GM12878 (cell line): ENCODE results near the gene ZNF366. TPM values are rescaled to one million over a fixed set of nuclear protein-coding genes. Genes with fewer than 3 reads are reported as not detected.

ENCODE experiments used
- BHLHE40 ChIP-seq, 2 experiments: fragments of 450-650 bp in 1 of 2; IDR thresholded peaks; 2 replicates each; pipeline ENCODE4 v1.6.1; 2011 to 2017; ENCODE audit warnings: low read depth in 2 of 2, borderline replicate concordance in 1 of 2, improper control_type of control experiment in 1 of 2, low read length in 1 of 2, mild to moderate bottlenecking in 1 of 2
- CBX5 ChIP-seq: sonication (generic); IDR thresholded peaks from 2 replicates; pipeline ENCODE4 v1.6.1; 2016; ENCODE audit warnings: low read depth, moderate library complexity, mild to moderate bottlenecking, inconsistent platforms
- EZH2 ChIP-seq: IDR thresholded peaks from 2 replicates; pipeline ENCODE4 v1.6.1; 2012; ENCODE audit warnings: low read depth, mild to moderate bottlenecking, control low read depth, inconsistent platforms, low read length, borderline replicate concordance; ENCODE audit not compliant: control insufficient read depth
- FOXK2 ChIP-seq: fragments of 450-650 bp; IDR thresholded peaks from 2 replicates; pipeline ENCODE4 v1.6.1; 2017; ENCODE audit warnings: mild to moderate bottlenecking, moderate library complexity
- FOXM1 ChIP-seq: IDR thresholded peaks from 2 replicates; pipeline ENCODE4 v1.6.1; 2012; ENCODE audit warnings: low read depth, mild to moderate bottlenecking, inconsistent platforms, low read length, moderate library complexity
- IKZF1 ChIP-seq: fragments of 450-650 bp; conservative IDR thresholded peaks from 2 replicates; pipeline ENCODE4 v1.6.1; 2017; ENCODE audit warnings: antibody characterized with exemption, mild to moderate bottlenecking
- IKZF2 ChIP-seq, 2 experiments: fragments of 450-650 bp; IDR thresholded peaks; 2 replicates each; pipeline ENCODE4 v1.6.1; 2017; ENCODE audit warnings: mild to moderate bottlenecking in 2 of 2, moderate library complexity in 2 of 2
- JUND ChIP-seq: IDR thresholded peaks from 2 replicates; pipeline ENCODE4 v1.6.1; 2012; ENCODE audit warnings: low read depth, mild to moderate bottlenecking, low read length, improper control_type of control experiment, moderate library complexity
- KDM1A ChIP-seq: fragments of 200-600 bp; sonication (generic); IDR thresholded peaks from 2 replicates; pipeline ENCODE4 v1.6.1; 2016; ENCODE audit warnings: borderline replicate concordance
- NBN ChIP-seq: fragments of 450-650 bp; IDR thresholded peaks from 2 replicates; pipeline ENCODE4 v1.6.1; 2016
- NFXL1 ChIP-seq: fragments of 450-650 bp; IDR thresholded peaks from 2 replicates; pipeline ENCODE4 v1.6.1; 2017; ENCODE audit warnings: antibody characterized with exemption, mild to moderate bottlenecking, borderline replicate concordance
- POLR2AphosphoS5 ChIP-seq: IDR thresholded peaks from 2 replicates; pipeline ENCODE4 v1.6.1; 2011; ENCODE audit warnings: mild to moderate bottlenecking, low read length, inconsistent platforms
- TBL1XR1 ChIP-seq: IDR thresholded peaks from 2 replicates; pipeline ENCODE4 v1.6.1; 2012; ENCODE audit warnings: low read depth, low read length, improper control_type of control experiment
- TCF3 ChIP-seq: IDR thresholded peaks from 2 replicates; pipeline ENCODE4 v1.6.1; 2012; ENCODE audit warnings: low read depth, mild to moderate bottlenecking, low read length, borderline replicate concordance; ENCODE audit not compliant: insufficient read depth
- YBX1 ChIP-seq: fragments of 450-650 bp; IDR thresholded peaks from 2 replicates; pipeline ENCODE4 v1.6.1; 2016; ENCODE audit warnings: antibody characterized with exemption
- polyA plus RNA-seq, 11 experiments: library from polyadenylated mRNA; depleted of rRNA in 4 of 11; unstranded in 6 of 11; stranded (reverse) in 5 of 11; fragments of >200 nt; fragmentation: Nextera tagmentation in 4 of 11; fragmentation: Illumina TruSeq in 1 of 11; extraction: Ambion mirVana in 4 of 11; extraction: Trizol in 1 of 11; gene quantifications; 1 replicate in 1 of 11; 2 replicates in 10 of 11; pipeline versions ENCODE4 v1.2.1 to v1.2.3, GENCODE V29; 2011 to 2016; ENCODE audit warnings: inconsistent platforms in 2 of 11, missing spikeins in 2 of 11, low read depth in 1 of 11
- total RNA-seq, 4 experiments: library from RNA; depleted of rRNA in 3 of 4; stranded (reverse); fragments of >200 nt in 3 of 4; fragmentation: Illumina TruSeq in 1 of 4; extraction: Trizol in 1 of 4; gene quantifications; 2 replicates each; pipeline versions ENCODE4 v1.2.1 to v1.2.3, GENCODE V29; 2013 to 2021
- TF ChIP-seq, protein P1 (sequence below): fragments of 450-650 bp; IDR thresholded peaks from 2 replicates; pipeline ENCODE4 v1.6.1; 2016; ENCODE audit warnings: mild to moderate bottlenecking
- TF ChIP-seq, protein P2 (sequence below): fragments of 450-650 bp; IDR thresholded peaks from 2 replicates; pipeline ENCODE4 v1.6.1; 2018; ENCODE audit warnings: mild to moderate bottlenecking, low read depth, moderate library complexity; ENCODE audit not compliant: partially characterized antibody
- TF ChIP-seq, protein P3 (sequence below): IDR thresholded peaks from 2 replicates; pipeline ENCODE4 v1.6.1; 2011; ENCODE audit warnings: mild to moderate bottlenecking, low read depth, low read length, moderate library complexity; ENCODE audit not compliant: insufficient replicate concordance
- TF ChIP-seq, protein P4 (sequence below): fragments of 450-650 bp; IDR thresholded peaks from 2 replicates; pipeline ENCODE4 v1.6.1; 2018; ENCODE audit warnings: borderline replicate concordance, mild to moderate bottlenecking; ENCODE audit not compliant: partially characterized antibody
- TF ChIP-seq, protein P5 (sequence below): IDR thresholded peaks from 2 replicates; pipeline ENCODE4 v1.6.1; 2012; ENCODE audit warnings: low read depth, low read length, improper control_type of control experiment

ZNF366 gene
- total and polyA plus RNA-seq, 10 of the 15 experiments (the other 5 are each of a cell fraction or from before 2014, with no cell fraction given), result 0.01 to 0.18 (median 0.04) TPM; not detected in 6

DNA sequence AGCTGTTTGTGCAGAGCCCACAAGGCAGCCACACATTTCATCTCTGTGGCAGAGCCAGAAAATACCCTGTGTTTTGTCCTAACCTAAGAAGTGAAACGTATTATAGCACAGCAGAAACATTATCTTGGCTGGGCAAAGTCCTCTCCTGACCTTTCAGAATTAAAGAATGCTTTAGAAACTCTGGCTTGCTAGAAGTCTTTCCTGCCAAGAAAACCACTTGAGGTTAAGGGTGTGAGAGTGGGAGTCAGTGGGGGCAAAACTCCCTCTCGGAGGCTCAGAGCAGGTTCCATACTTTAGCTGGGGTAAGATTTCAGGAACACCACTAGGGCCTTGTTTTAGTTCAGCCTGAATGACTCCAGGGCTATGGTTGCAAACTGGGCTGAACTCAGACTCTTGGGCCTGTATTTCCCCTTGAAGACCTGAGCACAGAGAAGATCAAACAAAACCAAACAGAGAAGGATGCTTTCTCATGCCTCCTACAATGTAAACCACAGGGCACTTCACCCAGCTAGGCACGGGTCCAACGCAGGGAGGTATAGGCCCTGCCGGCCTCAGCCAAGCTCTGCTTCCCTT lies 48.0 kb downstream of the ZNF366 start (continued):
- TF ChIP-seq, protein P1, sequence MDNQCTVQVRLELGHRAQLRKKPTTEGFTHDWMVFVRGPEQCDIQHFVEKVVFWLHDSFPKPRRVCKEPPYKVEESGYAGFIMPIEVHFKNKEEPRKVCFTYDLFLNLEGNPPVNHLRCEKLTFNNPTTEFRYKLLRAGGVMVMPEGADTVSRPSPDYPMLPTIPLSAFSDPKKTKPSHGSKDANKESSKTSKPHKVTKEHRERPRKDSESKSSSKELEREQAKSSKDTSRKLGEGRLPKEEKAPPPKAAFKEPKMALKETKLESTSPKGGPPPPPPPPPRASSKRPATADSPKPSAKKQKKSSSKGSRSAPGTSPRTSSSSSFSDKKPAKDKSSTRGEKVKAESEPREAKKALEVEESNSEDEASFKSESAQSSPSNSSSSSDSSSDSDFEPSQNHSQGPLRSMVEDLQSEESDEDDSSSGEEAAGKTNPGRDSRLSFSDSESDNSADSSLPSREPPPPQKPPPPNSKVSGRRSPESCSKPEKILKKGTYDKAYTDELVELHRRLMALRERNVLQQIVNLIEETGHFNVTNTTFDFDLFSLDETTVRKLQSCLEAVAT, result peak; percentile 69
- TF ChIP-seq IKZF2 (IDR thresholded peaks at IDR 0.05), result peak; percentile 91 to 95
- TF ChIP-seq TBL1XR1, result no peak
- TF ChIP-seq, protein P2, sequence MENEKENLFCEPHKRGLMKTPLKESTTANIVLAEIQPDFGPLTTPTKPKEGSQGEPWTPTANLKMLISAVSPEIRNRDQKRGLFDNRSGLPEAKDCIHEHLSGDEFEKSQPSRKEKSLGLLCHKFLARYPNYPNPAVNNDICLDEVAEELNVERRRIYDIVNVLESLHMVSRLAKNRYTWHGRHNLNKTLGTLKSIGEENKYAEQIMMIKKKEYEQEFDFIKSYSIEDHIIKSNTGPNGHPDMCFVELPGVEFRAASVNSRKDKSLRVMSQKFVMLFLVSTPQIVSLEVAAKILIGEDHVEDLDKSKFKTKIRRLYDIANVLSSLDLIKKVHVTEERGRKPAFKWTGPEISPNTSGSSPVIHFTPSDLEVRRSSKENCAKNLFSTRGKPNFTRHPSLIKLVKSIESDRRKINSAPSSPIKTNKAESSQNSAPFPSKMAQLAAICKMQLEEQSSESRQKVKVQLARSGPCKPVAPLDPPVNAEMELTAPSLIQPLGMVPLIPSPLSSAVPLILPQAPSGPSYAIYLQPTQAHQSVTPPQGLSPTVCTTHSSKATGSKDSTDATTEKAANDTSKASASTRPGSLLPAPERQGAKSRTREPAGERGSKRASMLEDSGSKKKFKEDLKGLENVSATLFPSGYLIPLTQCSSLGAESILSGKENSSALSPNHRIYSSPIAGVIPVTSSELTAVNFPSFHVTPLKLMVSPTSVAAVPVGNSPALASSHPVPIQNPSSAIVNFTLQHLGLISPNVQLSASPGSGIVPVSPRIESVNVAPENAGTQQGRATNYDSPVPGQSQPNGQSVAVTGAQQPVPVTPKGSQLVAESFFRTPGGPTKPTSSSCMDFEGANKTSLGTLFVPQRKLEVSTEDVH, result no peak
- TF ChIP-seq IKZF1, result peak; percentile 96
- TF ChIP-seq POLR2AphosphoS5, result no peak
- no peak for TF ChIP-seq CBX5
- no peak for TF ChIP-seq JUND
- TF ChIP-seq FOXM1, result 0 out of 2 replicates have a peak, but pooled peaks have one; percentile 38
- TF ChIP-seq NBN, result no peak; the same call in 1 of the 2 replicates
- no peak for TF ChIP-seq NFXL1
- no peak for TF ChIP-seq TCF3
- TF ChIP-seq FOXK2, result no peak
- TF ChIP-seq EZH2, result no peak
- TF ChIP-seq, protein P3, sequence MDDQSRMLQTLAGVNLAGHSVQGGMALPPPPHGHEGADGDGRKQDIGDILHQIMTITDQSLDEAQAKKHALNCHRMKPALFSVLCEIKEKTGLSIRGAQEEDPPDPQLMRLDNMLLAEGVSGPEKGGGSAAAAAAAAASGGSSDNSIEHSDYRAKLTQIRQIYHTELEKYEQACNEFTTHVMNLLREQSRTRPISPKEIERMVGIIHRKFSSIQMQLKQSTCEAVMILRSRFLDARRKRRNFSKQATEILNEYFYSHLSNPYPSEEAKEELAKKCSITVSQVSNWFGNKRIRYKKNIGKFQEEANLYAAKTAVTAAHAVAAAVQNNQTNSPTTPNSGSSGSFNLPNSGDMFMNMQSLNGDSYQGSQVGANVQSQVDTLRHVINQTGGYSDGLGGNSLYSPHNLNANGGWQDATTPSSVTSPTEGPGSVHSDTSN, result no peak
- TF ChIP-seq KDM1A, result no peak
- no peak for TF ChIP-seq YBX1
- TF ChIP-seq, protein P4, sequence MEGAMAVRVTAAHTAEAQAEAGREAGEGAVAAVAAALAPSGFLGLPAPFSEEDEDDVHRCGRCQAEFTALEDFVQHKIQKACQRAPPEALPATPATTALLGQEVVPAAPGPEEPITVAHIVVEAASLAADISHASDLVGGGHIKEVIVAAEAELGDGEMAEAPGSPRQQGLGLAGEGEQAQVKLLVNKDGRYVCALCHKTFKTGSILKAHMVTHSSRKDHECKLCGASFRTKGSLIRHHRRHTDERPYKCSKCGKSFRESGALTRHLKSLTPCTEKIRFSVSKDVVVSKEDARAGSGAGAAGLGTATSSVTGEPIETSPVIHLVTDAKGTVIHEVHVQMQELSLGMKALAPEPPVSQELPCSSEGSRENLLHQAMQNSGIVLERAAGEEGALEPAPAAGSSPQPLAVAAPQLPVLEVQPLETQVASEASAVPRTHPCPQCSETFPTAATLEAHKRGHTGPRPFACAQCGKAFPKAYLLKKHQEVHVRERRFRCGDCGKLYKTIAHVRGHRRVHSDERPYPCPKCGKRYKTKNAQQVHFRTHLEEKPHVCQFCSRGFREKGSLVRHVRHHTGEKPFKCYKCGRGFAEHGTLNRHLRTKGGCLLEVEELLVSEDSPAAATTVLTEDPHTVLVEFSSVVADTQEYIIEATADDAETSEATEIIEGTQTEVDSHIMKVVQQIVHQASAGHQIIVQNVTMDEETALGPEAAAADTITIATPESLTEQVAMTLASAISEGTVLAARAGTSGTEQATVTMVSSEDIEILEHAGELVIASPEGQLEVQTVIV, result no peak
- TF ChIP-seq BHLHE40 (IDR thresholded peaks at IDR 0.05; ENCODE audit: borderline replicate concordance in 1 of 2, low read depth in 2 of 2, low read length in 1 of 2), result peak; percentile 32 to 38; a peak in 2 of 4 replicates
- TF ChIP-seq, protein P5, sequence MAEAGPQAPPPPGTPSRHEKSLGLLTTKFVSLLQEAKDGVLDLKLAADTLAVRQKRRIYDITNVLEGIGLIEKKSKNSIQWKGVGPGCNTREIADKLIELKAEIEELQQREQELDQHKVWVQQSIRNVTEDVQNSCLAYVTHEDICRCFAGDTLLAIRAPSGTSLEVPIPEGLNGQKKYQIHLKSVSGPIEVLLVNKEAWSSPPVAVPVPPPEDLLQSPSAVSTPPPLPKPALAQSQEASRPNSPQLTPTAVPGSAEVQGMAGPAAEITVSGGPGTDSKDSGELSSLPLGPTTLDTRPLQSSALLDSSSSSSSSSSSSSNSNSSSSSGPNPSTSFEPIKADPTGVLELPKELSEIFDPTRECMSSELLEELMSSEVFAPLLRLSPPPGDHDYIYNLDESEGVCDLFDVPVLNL, result no peak
